Endothelial cell of umbilical vein (primary cell): ENCODE results near the gene PCDHA5. TPM values are rescaled to one million over a fixed set of nuclear protein-coding genes. Genes with fewer than 3 reads are reported as not detected.

ENCODE experiments used
- BruUV-seq: library from RNA; stranded (reverse); fragments of 400-500 nt; replicated peaks from 2 replicates; lab custom pipeline; 2021; lab: Mats Ljungman, UMichigan
- CTCF ChIA-PET: fragments of 300-600, 350-600 bp; sonication (Branson Sonifier 250); formaldehyde crosslinking; loops from one replicate; lab custom pipeline; 2021; ENCODE audit warnings: antibody characterized with exemption, inconsistent platforms; lab: Charles Lee
- POLR2A ChIA-PET: fragments of 300-600, 350-600 bp; sonication (Branson Sonifier 250); formaldehyde crosslinking; loops from one replicate; lab custom pipeline; 2021; ENCODE audit warnings: antibody characterized with exemption, inconsistent platforms; lab: Charles Lee
- DNase-seq: peaks from one replicate; pipeline ENCODE4 v3.0.0-alpha.2; 2011; ENCODE audit warnings: low read depth, low spot score
- FAIRE-seq: peaks from 2 replicates; lab custom pipeline; 2011; peaks lifted over from hg19 to GRCh38; lab: Jason Lieb, UNC
- H2AFZ ChIP-seq: 2 replicates; pipeline ENCODE4 v1.6.0; 2012; ENCODE audit warnings: low read depth, low read length, control low read depth, inconsistent platforms
- H3K27ac ChIP-seq: 2 replicates; pipeline ENCODE4 v1.5.1; 2011; ENCODE audit warnings: low read depth, mild to moderate bottlenecking, control low read depth, low read length, moderate library complexity; ENCODE audit not compliant: insufficient read depth
- H3K27me3 ChIP-seq, 2 experiments: 2 replicates each; pipeline versions ENCODE4 v1.6.0 to v1.6.1; 2011; ENCODE audit warnings: low read length in 2 of 2, mixed read lengths in 1 of 2; ENCODE audit not compliant: control insufficient read depth in 2 of 2, insufficient read depth in 2 of 2
- H3K36me3 ChIP-seq, 2 experiments: 2 replicates in 1 of 2; 3 replicates in 1 of 2; pipeline ENCODE4 v1.5.1; 2011; ENCODE audit warnings: low read length in 2 of 2, mild to moderate bottlenecking in 1 of 2, moderate library complexity in 1 of 2; ENCODE audit not compliant: control insufficient read depth in 2 of 2, insufficient read depth in 2 of 2; ENCODE audit errors: extremely low read depth in 1 of 2
- H3K4me1 ChIP-seq: 3 replicates; pipeline ENCODE4 v1.5.1; 2011; ENCODE audit warnings: mild to moderate bottlenecking, low read length; ENCODE audit not compliant: control insufficient read depth, insufficient read depth; ENCODE audit errors: extremely low read depth
- H3K4me2 ChIP-seq: 2 replicates; pipeline ENCODE4 v1.6.1; 2011; ENCODE audit warnings: low read length, control low read depth, mixed read lengths; ENCODE audit not compliant: insufficient read depth
- H3K4me3 ChIP-seq, 3 experiments: fragments of 200-600 bp in 1 of 3; sonication (generic), shearing (Covaris generic) in 1 of 3; replicated peaks in 1 of 3; 2 replicates each; pipeline ENCODE4 v1.5.1; 2011 to 2016; ENCODE audit warnings: control low read depth in 3 of 3, low read length in 3 of 3, mild to moderate bottlenecking in 2 of 3, inconsistent platforms in 1 of 3, low read depth in 1 of 3, moderate library complexity in 1 of 3; ENCODE audit not compliant: insufficient read depth in 1 of 3
- H3K79me2 ChIP-seq: 2 replicates; pipeline ENCODE4 v1.6.0; 2012; ENCODE audit warnings: low read length, inconsistent platforms; ENCODE audit not compliant: control insufficient read depth, insufficient read depth
- H3K9ac ChIP-seq: replicated peaks from 2 replicates; pipeline ENCODE3; 2011; ENCODE audit warnings: low read length, control low read depth; ENCODE audit not compliant: insufficient read depth; ENCODE audit errors: extremely low read depth
- H3K9me1 ChIP-seq: replicated peaks from 3 replicates; pipeline ENCODE4 v1.6.0; 2011; ENCODE audit warnings: mild to moderate bottlenecking, low read length; ENCODE audit not compliant: control insufficient read depth, insufficient read depth; ENCODE audit errors: extremely low read depth
- H3K9me3 ChIP-seq: replicated peaks from 2 replicates; pipeline ENCODE4 v1.5.1; 2012; ENCODE audit warnings: low read length, inconsistent platforms; ENCODE audit not compliant: control insufficient read depth, insufficient read depth
- H4K20me1 ChIP-seq: replicated peaks from 2 replicates; pipeline ENCODE3; 2011; ENCODE audit warnings: mild to moderate bottlenecking, low read length; ENCODE audit not compliant: control insufficient read depth, insufficient read depth; ENCODE audit errors: extremely low read depth
- CTCF ChIP-seq, 2 donors: IDR thresholded peaks; 1 replicate in 1 of 2; 2 replicates in 1 of 2; pipeline ENCODE4 v1.5.1; 2011; ENCODE audit warnings: low read length in 2 of 2, mild to moderate bottlenecking in 2 of 2, moderate library complexity in 2 of 2, control low read depth in 1 of 2, inconsistent platforms in 1 of 2, low read depth in 1 of 2; ENCODE audit not compliant: insufficient read depth in 1 of 2; ENCODE audit errors: extremely low read depth in 1 of 2
- EZH2 ChIP-seq: IDR thresholded peaks from 2 replicates; pipeline ENCODE4 v1.6.1; 2012; ENCODE audit warnings: borderline replicate concordance, low read depth, mild to moderate bottlenecking, moderate library complexity, low read length, inconsistent platforms; ENCODE audit not compliant: severe bottlenecking
- FOS ChIP-seq: IDR thresholded peaks from 2 replicates; pipeline ENCODE4 v1.6.1; 2011; ENCODE audit warnings: mild to moderate bottlenecking, low read length, moderate library complexity, borderline replicate concordance; ENCODE audit not compliant: insufficient read depth
- GATA2 ChIP-seq: IDR thresholded peaks from 2 replicates; pipeline ENCODE4 v1.7.0; 2011; ENCODE audit warnings: low read depth, mild to moderate bottlenecking, moderate library complexity, mixed read lengths, low read length; ENCODE audit not compliant: insufficient read length, insufficient read depth
- JUN ChIP-seq: IDR thresholded peaks from 2 replicates; pipeline ENCODE4 v1.6.1; 2011; ENCODE audit warnings: borderline replicate concordance, low read depth; ENCODE audit not compliant: insufficient read length, insufficient read depth
- MYC ChIP-seq: IDR thresholded peaks from one replicate; pipeline ENCODE4 v1.6.1; 2011; ENCODE audit warnings: mild to moderate bottlenecking, low read depth, low read length
- POLR2A ChIP-seq: IDR thresholded peaks from 2 replicates; pipeline ENCODE4 v1.6.1; 2012; ENCODE audit warnings: low read depth, mild to moderate bottlenecking, control low read depth, low read length
- POLR2AphosphoS5 ChIP-seq: IDR thresholded peaks from 2 replicates; pipeline ENCODE4 v1.6.1; 2012; ENCODE audit warnings: low read depth, mild to moderate bottlenecking, control low read depth, low read length, moderate library complexity; ENCODE audit not compliant: insufficient read depth
- dilution Hi-C: fragments of 300-500 bp; cut with MboI; formaldehyde crosslinking; loops from one replicate; pipeline ENCODE4 v1.15.0; 2019; ENCODE audit warnings: low sequenced_read_pairs; ENCODE audit not compliant: extremely low pct_ligation_motif_present
- intact Hi-C: fragments of 100-400 bp; cut with micrococcal nuclease; formaldehyde crosslinking; loops from one replicate; pipeline ENCODE4 v1.10.0; 2022
- polyA plus RNA-seq, 4 experiments: library from polyadenylated mRNA; depleted of rRNA in 3 of 4; stranded (reverse) in 3 of 4; unstranded in 1 of 4; fragments of >200 nt; gene quantifications; 2 replicates each; pipeline versions ENCODE4 v1.2.1 to v1.2.3, GENCODE V29; 2011 to 2012; ENCODE audit warnings: missing spikeins in 1 of 4
- total RNA-seq: library from RNA; stranded (reverse); gene quantifications from 2 replicates; pipeline ENCODE4 v1.2.3, GENCODE V29; 2021
- TF ChIP-seq, protein P1 (sequence below): IDR thresholded peaks from 2 replicates; pipeline ENCODE4 v1.6.1; 2011; ENCODE audit not compliant: insufficient read depth, insufficient read length

Gene PCDHA5
- total and polyA plus RNA-seq, 2 donors (not counting 3 experiments of a cell fraction or from before 2014, with no cell fraction given), result not detected

DNA sequence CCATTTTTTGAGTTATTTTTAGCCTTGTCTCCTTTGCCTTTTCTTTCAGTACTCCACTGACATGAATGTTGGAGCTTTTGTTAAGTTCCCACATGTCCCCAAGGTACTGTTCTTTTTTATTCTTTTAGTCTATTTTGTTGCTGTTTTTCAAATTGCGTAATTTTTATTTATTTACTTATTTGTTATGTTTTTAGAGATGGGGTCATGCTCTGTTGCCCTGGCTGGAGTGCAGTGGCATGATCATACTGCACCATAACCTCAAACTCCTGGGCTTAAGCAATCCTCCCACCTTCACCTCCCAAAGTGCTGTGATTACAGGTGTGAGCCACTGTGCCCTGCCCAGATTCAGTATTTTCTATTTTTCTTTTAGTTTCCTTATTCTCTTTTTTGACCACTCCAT is 40.9 kb upstream of the PCDHA5 start:
- dilution Hi-C loops (no loop called here), intact Hi-C loops (no loop called here)
- POLR2A ChIA-PET, result no interaction called here
- Histone ChIP-seq H3K27me3 (no peaks in the 10 kb centered on the region), H3K9me3 (peaks cover 2% of the 10 kb centered on the region), H2AFZ (no peak overlapping the region), H3K4me1 (no peaks in the 10 kb centered on the region), H3K36me3 (no peaks in the 10 kb centered on the region), H3K27ac (no peak overlapping the region), H3K4me3 (no peak overlapping the region), H3K9ac (no peak overlapping the region), H3K9me1 (no peaks in the 10 kb centered on the region), H4K20me1 (no peaks in the 10 kb centered on the region), H3K79me2 (no peaks in the 10 kb centered on the region), H3K4me2 (no peak overlapping the region)
- CTCF ChIA-PET, result no interaction called here
- DNase-seq, result no peak
- BruUV-seq, result no TSS peak
- no peak for FAIRE-seq
- TF ChIP-seq JUN (no peak), POLR2A (no peak), POLR2AphosphoS5 (no peak), FOS (no peak), MYC (no peak), CTCF (IDR thresholded peaks at IDR 0.05; ENCODE audit: extremely low read depth in 1 of 2, insufficient read depth in 1 of 2, low read depth in 1 of 2, low read length in 2 of 2) (no peak), EZH2 (no peak), GATA2 (no peak)
- TF ChIP-seq, protein P1, sequence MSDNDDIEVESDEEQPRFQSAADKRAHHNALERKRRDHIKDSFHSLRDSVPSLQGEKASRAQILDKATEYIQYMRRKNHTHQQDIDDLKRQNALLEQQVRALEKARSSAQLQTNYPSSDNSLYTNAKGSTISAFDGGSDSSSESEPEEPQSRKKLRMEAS, result no peak
